HG03558 (cell line): ENCODE data around the gene TRIM14.
"Not testable (repeated sequence)": the region's sequence is repeated elsewhere in the genome, so short reads cannot be mapped to it uniquely, and the experiment has no call there.

Experiments used
- ATAC-seq: cut with Tn5 transposase; IDR thresholded peaks from one replicate; pipeline ENCODE4 v1.9.1; 2021; ENCODE audit warnings: moderate number of reproducible peaks; ENCODE audit not compliant: unreplicated experiment; ENCODE audit errors: extremely low read depth

The TRIM14 gene

GRCh38 chr9:98085944-98086343, 33.1 kb downstream of the TRIM14 start:
- ATAC-seq = no peak

DNA sequence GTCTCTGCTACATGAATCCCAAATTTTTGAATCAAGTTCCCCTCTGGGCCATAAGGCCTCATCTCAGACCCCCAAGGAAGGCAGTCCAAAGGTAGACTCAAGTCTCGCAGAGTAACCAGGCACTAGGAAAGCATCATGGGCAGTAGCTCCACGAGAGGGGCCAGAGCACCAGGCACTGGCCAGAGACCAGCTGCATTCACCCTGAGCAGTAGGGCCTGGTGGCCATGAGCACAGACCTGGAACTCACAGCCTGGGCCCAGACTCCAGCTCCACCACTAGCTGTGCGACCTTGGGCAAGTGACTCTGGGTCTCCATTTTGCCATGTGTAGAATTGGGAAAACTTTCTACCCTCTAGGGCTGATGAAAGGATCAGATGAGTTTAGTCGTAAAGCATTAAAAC, 34.0 kb downstream of the TRIM14 start:
- ATAC-seq = no peak

DNA sequence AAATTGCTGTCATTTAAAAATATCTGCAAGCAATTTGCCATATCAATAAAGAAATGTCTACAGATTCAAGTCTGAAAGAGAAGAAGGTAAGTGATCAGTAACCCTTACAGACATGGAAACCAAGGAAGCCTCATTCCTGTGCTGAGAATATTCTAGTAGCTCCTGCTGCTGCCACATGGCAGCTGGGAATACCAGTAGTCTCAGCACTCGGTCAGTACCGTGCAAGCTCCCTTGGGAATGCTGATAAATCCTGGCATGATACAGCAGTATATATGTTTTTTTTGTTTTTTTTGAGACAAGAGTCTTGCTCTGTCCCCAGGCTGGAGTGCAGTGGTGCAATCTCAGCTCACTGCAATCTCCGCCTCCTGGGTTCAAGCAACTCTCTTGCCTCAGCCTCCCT, 34.6 kb downstream of the TRIM14 start:
- no peak for ATAC-seq

DNA sequence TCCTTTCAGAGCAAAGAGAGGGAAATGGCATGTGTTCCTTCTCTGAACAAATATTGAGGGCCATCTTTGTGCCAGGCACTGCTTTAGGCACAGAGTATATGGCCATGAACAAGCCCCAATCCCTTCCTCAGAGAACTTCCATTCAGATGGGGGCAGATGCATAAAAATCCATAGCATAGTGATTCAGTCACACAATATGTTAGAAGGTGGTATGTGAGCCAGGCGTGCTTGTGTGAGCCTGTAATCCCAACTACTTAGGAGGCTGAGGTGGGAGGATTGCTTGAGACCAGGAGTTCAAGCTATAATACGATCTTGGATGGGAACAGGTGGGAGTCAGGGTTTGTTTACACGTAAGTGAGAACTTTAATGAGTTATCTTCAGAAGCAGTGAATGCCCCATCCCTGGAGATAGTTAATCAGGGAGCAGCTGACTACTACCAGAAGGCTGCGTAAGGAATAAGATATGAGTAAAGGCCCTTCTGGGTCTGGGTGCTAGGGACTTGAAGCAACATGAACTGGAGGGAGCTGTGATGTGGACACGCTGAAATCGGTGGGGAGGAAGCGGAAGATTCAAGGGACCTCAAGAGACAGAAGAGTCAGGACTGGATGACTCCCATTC, 35.3 kb downstream of the TRIM14 start:
- no peak for ATAC-seq

DNA sequence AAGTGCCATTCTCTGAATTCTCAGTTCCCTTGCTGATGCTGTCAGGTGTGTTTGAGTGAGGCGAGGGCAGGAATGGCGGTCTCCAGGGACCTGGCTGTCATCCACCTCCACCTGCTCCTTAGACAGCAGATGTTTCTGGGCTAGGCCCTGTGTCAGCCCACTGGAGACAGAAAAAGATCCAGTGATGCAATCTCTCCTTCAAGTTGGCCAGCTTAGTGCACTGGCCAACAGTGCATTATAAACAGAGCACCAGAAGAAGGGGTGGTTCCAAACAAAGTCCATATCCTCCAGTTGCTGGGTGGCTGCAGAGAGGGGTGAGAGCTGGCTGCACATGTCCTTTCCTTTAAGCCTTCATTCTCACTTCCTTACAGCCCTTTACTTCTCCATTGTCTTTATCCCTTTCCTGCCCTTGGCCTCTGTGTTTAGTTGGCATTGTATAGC, 35.9 kb downstream of the TRIM14 start:
- ATAC-seq = no peak

GRCh38 chr9:98081477-98082219, 37.4 kb downstream of the TRIM14 start:
- no peak for ATAC-seq

DNA sequence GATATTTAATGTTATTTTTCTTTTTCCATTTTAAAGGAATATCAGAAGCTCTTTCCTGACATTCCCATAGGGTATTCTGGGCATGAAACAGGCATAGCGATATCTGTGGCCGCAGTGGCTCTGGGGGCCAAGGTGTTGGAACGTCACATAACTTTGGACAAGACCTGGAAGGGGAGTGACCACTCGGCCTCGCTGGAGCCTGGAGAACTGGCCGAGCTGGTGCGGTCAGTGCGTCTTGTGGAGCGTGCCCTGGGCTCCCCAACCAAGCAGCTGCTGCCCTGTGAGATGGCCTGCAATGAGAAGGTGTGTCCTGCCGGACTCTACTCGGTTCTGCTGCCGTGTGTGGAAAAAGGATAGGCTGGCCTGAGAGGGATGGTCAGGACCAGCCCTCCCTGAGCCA, 38.2 kb downstream of the TRIM14 start:
- ATAC-seq = no peak

- no peak for ATAC-seq
Measured at GRCh38 chr9:98080326-98080725, 38.7 kb downstream of the TRIM14 start.

DNA sequence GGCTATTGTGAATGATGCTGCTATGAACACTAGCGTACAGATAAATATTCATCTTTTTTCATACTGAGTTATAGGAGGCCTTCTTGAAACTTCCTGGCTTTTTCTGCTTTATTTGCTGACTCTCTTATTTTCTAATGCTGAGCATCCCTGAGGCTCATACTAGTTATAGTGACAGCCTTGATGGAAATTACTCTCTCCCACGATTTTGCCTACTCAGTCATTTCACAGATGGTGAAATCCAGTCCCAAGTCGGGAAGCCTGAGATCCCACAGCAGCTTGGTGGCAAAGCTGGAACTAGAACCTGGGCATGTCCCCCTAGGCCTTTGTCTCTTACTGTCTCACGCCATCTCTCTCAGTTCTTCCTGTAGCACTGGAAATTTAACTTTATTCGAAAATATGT, 40.1 kb downstream of the TRIM14 start:
- ATAC-seq = no peak

GRCh38 chr9:98076514-98076890, 42.5 kb downstream of the TRIM14 start:
- not testable (repeated sequence) for ATAC-seq

DNA sequence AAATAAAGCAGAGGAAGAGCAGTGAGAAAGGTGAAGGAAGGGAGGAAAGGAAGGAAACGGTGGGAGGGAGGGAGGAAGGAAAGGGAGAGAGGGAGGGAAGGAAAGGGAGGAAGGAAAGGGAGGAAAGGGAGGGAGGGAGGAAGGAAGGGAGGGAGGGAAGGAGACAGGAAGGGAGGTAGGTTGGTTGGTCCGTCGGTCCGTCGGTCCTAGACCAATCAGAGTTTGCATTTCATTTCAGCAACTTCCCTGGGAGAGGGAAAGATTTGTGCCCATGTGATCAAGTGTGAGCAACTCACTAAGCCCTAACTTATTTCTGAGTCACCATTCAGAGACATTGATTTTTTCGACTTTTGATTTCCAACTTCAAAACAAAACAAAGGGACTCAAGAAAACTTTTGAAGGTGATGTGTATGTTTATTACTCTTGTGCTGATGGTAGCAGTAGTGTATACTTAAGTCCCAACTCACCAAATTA, 43.7 kb downstream of the TRIM14 start:
- ATAC-seq = no peak

- ATAC-seq = no peak
Measured at GRCh38 chr9:98074115-98074990, 44.7 kb downstream of the TRIM14 start.

- ATAC-seq = no peak
Measured at GRCh38 chr9:98071737-98072136, 47.3 kb downstream of the TRIM14 start.

DNA sequence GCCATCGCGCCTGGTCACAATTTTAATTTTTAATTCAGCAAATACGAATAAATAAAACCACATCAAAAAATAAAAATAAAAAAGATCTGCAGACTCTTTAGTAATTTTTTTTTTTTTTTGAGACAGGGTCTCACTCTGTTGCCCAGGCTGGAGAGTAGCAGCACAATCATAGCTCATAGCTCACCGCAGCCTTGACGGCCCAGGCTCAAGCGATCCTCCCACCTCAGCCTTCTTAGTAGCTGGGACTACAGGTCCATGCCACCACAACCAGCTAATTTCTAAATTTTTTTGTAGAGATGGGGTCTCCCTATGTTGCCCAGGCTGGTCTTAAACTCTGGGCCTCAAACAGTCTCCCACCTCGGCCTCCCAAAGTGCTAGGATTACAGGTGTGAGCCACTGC, 48.3 kb downstream of the TRIM14 start:
- no peak for ATAC-seq

DNA sequence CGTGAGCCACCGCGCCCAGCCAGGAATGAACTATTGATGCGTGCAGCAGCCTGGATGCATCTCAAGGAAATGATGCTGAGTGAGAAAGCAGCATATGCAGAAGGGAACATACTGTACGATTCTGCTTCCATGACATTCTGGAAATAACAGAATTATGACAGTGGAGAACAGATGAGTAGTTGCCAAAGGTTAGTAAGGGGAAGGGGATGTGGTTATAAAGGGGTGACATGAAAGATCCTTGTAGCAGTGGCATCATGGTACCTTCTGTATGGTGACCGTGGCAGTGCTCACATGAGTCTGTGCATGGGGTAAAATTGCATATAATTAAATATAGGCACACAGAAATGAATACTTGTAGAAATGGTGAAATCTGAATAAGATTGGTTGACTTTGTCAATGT, 49.5 kb downstream of the TRIM14 start:
- ATAC-seq = no peak

DNA sequence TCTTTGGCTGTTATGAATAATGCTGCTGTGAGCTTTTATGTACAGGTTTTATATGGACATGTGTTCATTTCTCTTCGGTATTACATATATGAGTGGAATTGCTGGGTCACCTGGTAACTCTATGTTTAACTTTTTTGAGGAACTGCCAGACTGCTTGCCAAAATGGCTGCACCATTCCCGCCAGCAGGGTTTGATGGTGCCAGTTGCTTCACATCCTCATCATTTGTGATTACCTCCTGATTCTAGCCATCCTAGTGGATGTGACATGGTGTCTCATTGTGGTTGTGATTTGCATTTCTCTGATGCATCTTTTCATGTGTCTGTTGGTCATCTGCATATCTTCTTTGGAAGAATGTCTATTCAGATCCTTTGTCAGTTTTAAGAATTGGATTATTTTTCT, 51.8 kb downstream of the TRIM14 start:
- no peak for ATAC-seq

- no peak for ATAC-seq
Measured at GRCh38 chr9:98066235-98066634, 52.8 kb downstream of the TRIM14 start.

DNA sequence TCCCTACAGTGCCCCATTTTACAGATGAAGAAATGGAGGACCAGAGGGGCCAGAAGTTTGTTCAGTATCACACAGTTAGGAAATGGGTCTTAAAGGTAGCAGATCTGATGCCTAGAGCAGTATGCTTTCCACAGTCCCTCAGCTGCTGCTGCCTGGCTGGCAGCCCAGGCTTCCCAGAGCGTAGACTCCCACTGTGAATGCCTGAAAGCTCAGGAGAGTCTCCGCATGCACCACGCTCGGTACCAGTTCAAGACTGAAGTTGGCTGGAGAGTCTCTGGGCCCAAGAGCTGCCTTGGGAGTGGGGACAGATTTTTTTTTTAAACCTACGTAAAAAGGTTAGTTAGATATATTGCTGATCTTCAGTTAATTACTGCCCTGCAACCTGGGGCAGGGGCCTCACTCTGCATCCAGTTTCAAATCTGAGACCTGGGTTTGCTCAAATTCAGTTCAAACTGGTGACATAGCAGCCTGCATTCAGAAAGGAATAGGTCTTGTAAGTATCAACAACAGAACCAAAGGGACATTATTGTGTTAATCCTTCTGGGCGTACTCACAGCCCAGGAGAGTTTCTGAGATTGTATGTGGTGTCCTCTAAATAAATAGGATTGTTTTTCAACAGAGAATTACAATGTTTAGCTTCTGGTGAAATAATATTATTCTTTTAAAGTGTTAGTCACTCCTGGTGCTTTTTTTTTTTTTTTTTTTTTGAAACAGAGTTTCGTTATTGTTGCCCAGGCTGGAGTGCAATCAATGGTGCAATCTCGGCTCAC, 54.2 kb downstream of the TRIM14 start:
- no peak for ATAC-seq

GRCh38 chr9:98062161-98062560, 56.9 kb downstream of the TRIM14 start:
- no peak for ATAC-seq

GRCh38 chr9:98057138-98057799, 61.8 kb downstream of the TRIM14 start:
- no peak for ATAC-seq
